ENCODE measurements around the gene TSPAN32.
"Not testable (repeated sequence)": the region's sequence is repeated elsewhere in the genome, so short reads cannot be mapped to it uniquely, and the experiment has no call there.

TSPAN32 gene

GRCh38 chr11:2321311-2321683, 19.5 kb downstream of the TSPAN32 start:
- H3K9me3 Mint-ChIP-seq: no peaks in the 10 kb centered on the region
- DNase-seq (no peak), ATAC-seq (replicated peaks) (no peak)
- H3K36me3 Mint-ChIP-seq (ENCODE audit: insufficient read depth): no peaks in the 10 kb centered on the region
- H3K4me1 Mint-ChIP-seq (ENCODE audit: low read depth in 2 of 2): peaks cover 3 to 5% of the 10 kb centered on the region in 2 donors
- no peak overlapping the region for H3K4me3 Mint-ChIP-seq
- H3K27me3 Mint-ChIP-seq: peaks cover 4 to 31% of the 10 kb centered on the region in 2 donors
- no peak overlapping the region for H3K27ac Mint-ChIP-seq

- DNase-seq: no peak
- H3K4me3 Mint-ChIP-seq: no peak overlapping the region
- no peaks in the 10 kb centered on the region for H3K36me3 Mint-ChIP-seq (ENCODE audit: insufficient read depth)
- H3K4me1 Mint-ChIP-seq (ENCODE audit: low read depth in 2 of 2): no peaks in the 10 kb centered on the region
- H3K27me3 Mint-ChIP-seq: peaks cover 27 to 62% of the 10 kb centered on the region in 2 donors
- H3K9me3 Mint-ChIP-seq: no peaks in the 10 kb centered on the region
- ATAC-seq (replicated peaks): no peak
- no peak overlapping the region for H3K27ac Mint-ChIP-seq
Measured at GRCh38 chr11:2325123-2325522, 23.3 kb downstream of the TSPAN32 start.

DNA sequence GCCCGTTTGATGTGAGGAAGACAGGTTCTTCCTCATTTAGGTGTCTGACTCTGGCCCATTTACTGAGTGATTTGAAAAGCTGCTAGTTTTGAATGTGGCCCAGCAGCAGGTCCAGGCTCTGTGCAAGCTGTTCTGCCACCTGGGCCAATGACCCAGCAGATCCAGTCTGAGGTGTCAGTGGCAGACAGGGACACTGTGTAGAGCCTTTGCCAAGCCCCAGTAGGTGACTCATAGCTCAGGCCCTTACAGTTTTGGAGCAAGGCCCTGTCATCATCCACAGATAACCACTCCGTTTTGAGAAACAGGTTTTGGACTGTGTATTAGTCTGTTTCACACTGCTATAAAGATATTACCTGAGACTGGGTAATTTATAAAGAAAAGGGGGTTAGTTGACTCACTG, 23.9 kb downstream of the TSPAN32 start:
- ATAC-seq (replicated peaks): no peak
- Mint-ChIP-seq H3K27me3 (peaks cover 33 to 68% of the 10 kb centered on the region in 2 donors), H3K4me3 (no peak overlapping the region), H3K4me1 (ENCODE audit: low read depth in 2 of 2) (no peaks in the 10 kb centered on the region), H3K27ac (no peak overlapping the region), H3K36me3 (ENCODE audit: insufficient read depth) (no peaks in the 10 kb centered on the region), H3K9me3 (peaks cover under 1 to 3% of the 10 kb centered on the region in 2 donors)
- no peak for DNase-seq

GRCh38 chr11:2327032-2327431, 25.2 kb downstream of the TSPAN32 start:
- Mint-ChIP-seq H3K4me1 (ENCODE audit: low read depth in 2 of 2) (no peaks in the 10 kb centered on the region), H3K27ac (no peak overlapping the region), H3K36me3 (ENCODE audit: insufficient read depth) (no peaks in the 10 kb centered on the region), H3K9me3 (peaks cover 6 to 9% of the 10 kb centered on the region in 2 donors), H3K4me3 (no peak overlapping the region), H3K27me3 (peaks cover 42 to 77% of the 10 kb centered on the region in 2 donors)
- DNase-seq: no peak
- ATAC-seq (replicated peaks): no peak

- ATAC-seq (replicated peaks): no peak
- no peak overlapping the region for H3K4me3 Mint-ChIP-seq
- no peaks in the 10 kb centered on the region for H3K36me3 Mint-ChIP-seq (ENCODE audit: insufficient read depth)
- no peaks in the 10 kb centered on the region for H3K4me1 Mint-ChIP-seq (ENCODE audit: low read depth in 2 of 2)
- H3K27ac Mint-ChIP-seq: no peak overlapping the region
- no peak for DNase-seq
- peaks cover 42 to 73% of the 10 kb centered on the region in 2 donors for H3K27me3 Mint-ChIP-seq
- peaks cover 6 to 9% of the 10 kb centered on the region in 2 donors for H3K9me3 Mint-ChIP-seq
Measured at GRCh38 chr11:2328021-2328420, 26.2 kb downstream of the TSPAN32 start.

DNA sequence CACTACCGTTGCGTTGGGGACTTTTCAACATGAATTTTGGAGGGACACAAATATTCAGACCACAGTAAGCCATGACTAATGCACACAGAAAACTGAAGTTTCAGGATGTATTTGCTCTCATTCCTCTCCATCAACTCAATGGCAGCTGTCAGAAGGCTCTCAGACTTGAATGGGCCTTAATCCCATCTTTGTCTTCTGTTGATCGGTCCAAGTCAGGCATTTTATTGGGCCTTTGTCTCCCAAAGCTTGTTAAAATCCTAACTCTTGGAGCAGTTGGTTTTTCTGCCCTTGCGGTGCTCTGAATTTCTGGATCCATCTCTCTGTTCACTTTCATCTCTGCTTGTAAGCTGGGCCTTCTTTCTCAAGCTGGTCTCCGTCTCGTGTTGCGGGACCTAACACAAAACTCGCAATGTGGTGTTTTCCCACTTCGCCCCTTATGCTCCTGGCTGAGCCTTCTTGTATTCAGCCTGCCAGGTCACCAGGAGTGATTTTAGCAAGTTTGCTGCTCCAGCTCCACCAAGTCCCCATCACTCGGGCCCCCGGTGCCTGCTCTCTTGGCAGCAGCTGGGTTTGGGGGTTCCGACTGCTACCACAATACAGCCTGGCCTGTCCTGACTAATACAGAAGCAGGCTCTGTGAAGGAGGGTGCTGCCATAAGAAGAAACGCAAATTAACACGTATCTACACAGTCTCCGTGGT, 27.0 kb downstream of the TSPAN32 start:
- no peaks in the 10 kb centered on the region for H3K4me1 Mint-ChIP-seq (ENCODE audit: low read depth in 2 of 2)
- no peaks in the 10 kb centered on the region for H3K36me3 Mint-ChIP-seq (ENCODE audit: insufficient read depth)
- H3K4me3 Mint-ChIP-seq: no peak overlapping the region
- DNase-seq (no peak), ATAC-seq (replicated peaks) (no peak)
- H3K27ac Mint-ChIP-seq: no peak overlapping the region
- peaks cover 6 to 9% of the 10 kb centered on the region in 2 donors for H3K9me3 Mint-ChIP-seq
- H3K27me3 Mint-ChIP-seq: peaks cover 37 to 65% of the 10 kb centered on the region in 2 donors

DNA sequence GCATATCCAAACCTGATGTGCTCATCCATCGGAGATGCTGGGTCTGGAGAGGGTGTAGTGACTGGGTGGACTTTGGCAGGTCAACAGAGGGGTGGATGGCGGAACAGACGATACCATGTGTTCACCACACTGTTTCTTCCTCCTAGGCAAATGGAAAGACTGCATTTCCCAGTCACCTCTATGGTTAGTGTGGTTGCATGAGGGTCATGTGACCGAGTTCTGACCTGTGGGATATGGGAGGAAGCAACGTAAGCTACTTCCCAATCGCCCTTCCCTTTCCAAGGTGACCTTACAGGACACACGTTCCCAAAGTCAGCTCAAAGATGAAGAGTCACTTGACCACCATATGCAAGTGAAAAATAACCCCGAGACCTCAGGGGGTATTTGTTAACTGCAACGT, 27.7 kb downstream of the TSPAN32 start:
- Mint-ChIP-seq H3K36me3 (ENCODE audit: insufficient read depth) (no peaks in the 10 kb centered on the region), H3K4me3 (no peak overlapping the region), H3K27me3 (peaks cover 37 to 63% of the 10 kb centered on the region in 2 donors), H3K27ac (no peak overlapping the region), H3K9me3 (peaks cover 6 to 9% of the 10 kb centered on the region in 2 donors), H3K4me1 (ENCODE audit: low read depth in 2 of 2) (no peaks in the 10 kb centered on the region)
- no peak for ATAC-seq (replicated peaks)
- no peak for DNase-seq

GRCh38 chr11:2330696-2331095, 28.9 kb downstream of the TSPAN32 start:
- H3K27me3 Mint-ChIP-seq: peaks cover 42 to 57% of the 10 kb centered on the region in 2 donors
- H3K4me1 Mint-ChIP-seq (ENCODE audit: low read depth in 2 of 2): no peaks in the 10 kb centered on the region
- no peak overlapping the region for H3K4me3 Mint-ChIP-seq

DNA sequence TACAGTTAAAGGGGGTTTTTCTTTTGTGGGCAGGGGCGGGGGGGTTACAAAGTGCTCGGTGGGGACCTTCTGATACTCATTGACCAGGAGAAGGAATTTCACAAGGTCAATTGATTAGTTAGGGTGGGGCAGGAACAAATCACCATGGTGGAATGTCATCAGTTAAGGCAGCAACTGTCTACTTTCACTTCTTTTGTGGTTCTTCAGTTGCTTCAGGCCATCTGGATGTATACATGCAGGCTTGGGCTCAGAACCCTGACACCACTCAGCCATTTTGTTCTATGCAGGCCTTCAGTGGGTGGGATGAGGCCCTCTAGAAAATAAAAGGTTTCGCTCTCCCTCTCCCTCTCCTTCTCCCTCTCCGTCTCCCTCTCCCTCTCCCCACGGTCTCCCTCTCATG, 29.6 kb downstream of the TSPAN32 start:
- H3K9me3 Mint-ChIP-seq: peaks cover 6 to 9% of the 10 kb centered on the region in 2 donors
- no peak overlapping the region for H3K4me3 Mint-ChIP-seq
- H3K27ac Mint-ChIP-seq: peak overlapping the region in 1 of 2 donors; percentile 54
- H3K27me3 Mint-ChIP-seq: peaks cover 49 to 57% of the 10 kb centered on the region in 2 donors
- DNase-seq (no peak), ATAC-seq (replicated peaks) (no peak)
- no peaks in the 10 kb centered on the region for H3K36me3 Mint-ChIP-seq (ENCODE audit: insufficient read depth)
- H3K4me1 Mint-ChIP-seq (ENCODE audit: low read depth in 2 of 2): no peaks in the 10 kb centered on the region

More at GRCh38 chr11:2330696-2331095, 28.9 kb downstream of the TSPAN32 start:
- DNase-seq: no peak
- no peak for ATAC-seq (replicated peaks)
- Mint-ChIP-seq H3K9me3 (peaks cover 6 to 9% of the 10 kb centered on the region in 2 donors), H3K27ac (peak overlapping the region in 1 of 2 donors; percentile 54), H3K36me3 (ENCODE audit: insufficient read depth) (no peaks in the 10 kb centered on the region)

- ATAC-seq (replicated peaks); H3K27ac Mint-ChIP-seq; DNase-seq; H3K4me3 Mint-ChIP-seq; H3K9me3 Mint-ChIP-seq; H3K36me3 Mint-ChIP-seq (ENCODE audit: insufficient read depth); H3K4me1 Mint-ChIP-seq (ENCODE audit: low read depth in 2 of 2): not testable (repeated sequence)
- H3K27me3 Mint-ChIP-seq: peaks cover 59 to 61% of the 10 kb centered on the region in 2 donors
Measured at GRCh38 chr11:2332569-2332968, 30.8 kb downstream of the TSPAN32 start.

DNA sequence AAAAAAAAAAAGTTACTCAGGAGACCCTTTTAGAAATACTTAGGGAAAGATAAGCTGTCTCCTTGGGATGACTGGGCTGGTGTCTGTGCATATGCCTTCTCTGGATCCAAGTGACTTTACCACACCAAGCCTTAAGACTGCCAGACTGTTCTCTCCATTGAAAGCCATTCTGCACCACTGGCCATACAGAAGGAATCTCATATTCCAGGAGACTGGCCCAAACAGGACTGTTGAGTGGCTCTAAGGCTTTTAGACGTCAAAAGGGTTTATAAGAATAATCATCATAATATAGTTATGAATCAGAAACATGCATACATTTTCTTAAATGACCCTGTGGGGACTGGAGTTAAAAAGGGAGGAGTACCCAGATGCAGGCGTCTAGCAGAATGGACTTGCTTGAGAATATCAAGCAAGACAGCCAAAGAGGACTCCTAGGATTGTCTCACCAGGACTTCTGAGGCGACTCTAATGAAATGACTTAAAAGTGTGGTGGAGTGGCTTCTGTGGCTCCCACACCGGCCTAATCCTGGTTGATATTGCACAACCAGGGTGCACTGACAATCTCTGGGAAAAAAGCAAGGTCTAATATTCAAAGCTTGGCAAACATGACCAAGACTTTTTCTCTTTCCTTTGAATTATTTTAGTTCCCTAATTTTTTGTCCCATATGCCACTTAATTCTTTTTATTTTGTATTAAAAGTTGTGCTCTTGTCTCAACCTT, 31.8 kb downstream of the TSPAN32 start:
- not testable (repeated sequence) for H3K9me3 Mint-ChIP-seq; H3K36me3 Mint-ChIP-seq (ENCODE audit: insufficient read depth); DNase-seq; H3K4me1 Mint-ChIP-seq (ENCODE audit: low read depth in 2 of 2); H3K4me3 Mint-ChIP-seq; ATAC-seq (replicated peaks); H3K27ac Mint-ChIP-seq
- peaks cover 48 to 56% of the 10 kb centered on the region in 2 donors for H3K27me3 Mint-ChIP-seq

- H3K27ac Mint-ChIP-seq; H3K36me3 Mint-ChIP-seq (ENCODE audit: insufficient read depth); H3K4me3 Mint-ChIP-seq; DNase-seq; ATAC-seq (replicated peaks); H3K4me1 Mint-ChIP-seq (ENCODE audit: low read depth in 2 of 2); H3K9me3 Mint-ChIP-seq: not testable (repeated sequence)
- H3K27me3 Mint-ChIP-seq: peaks cover 32 to 40% of the 10 kb centered on the region in 2 donors
Measured at GRCh38 chr11:2335286-2335685, 33.5 kb downstream of the TSPAN32 start.

DNA sequence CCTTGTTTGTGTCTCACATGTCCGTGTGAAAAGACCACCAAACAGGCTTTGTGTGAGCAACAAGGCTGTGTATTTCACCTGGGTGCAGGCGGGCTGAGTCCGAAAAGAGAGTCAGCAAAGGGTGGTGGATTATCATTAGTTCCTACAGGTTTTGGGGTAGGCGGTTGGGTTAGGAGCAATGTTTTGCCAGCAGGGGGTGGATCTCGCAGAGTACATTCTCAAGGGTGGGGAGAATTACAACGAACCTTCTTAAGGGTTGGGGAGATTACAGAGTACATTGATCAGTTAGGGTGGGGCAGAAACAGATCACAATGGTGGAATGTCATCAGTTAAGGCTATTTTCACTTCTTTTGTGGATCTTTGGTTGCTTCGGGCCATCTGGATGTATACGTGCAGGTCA, 36.9 kb downstream of the TSPAN32 start:
- ATAC-seq (replicated peaks); H3K4me3 Mint-ChIP-seq; H3K27ac Mint-ChIP-seq; H3K4me1 Mint-ChIP-seq (ENCODE audit: low read depth in 2 of 2); H3K9me3 Mint-ChIP-seq; H3K36me3 Mint-ChIP-seq (ENCODE audit: insufficient read depth): not testable (repeated sequence)
- peak in 1 of 3 experiments; percentile 15 for DNase-seq
- H3K27me3 Mint-ChIP-seq: peaks cover 19 to 27% of the 10 kb centered on the region in 2 donors

- Mint-ChIP-seq H3K27ac (no peak overlapping the region), H3K36me3 (ENCODE audit: insufficient read depth) (no peaks in the 10 kb centered on the region), H3K9me3 (no peaks in the 10 kb centered on the region), H3K4me1 (ENCODE audit: low read depth in 2 of 2) (peaks cover 2 to 5% of the 10 kb centered on the region in 2 donors), H3K4me3 (no peak overlapping the region), H3K27me3 (peaks cover 0 to 4% of the 10 kb centered on the region in 2 donors)
- DNase-seq: no peak
- ATAC-seq (replicated peaks): no peak
Measured at GRCh38 chr11:2342557-2342956, 40.7 kb downstream of the TSPAN32 start.
